ENCODE data around the gene KLC3. TPM values are rescaled to one million over a fixed set of nuclear protein-coding genes. Genes with fewer than 3 reads are reported as not detected.
"Not testable (repeated sequence)": the region's sequence is repeated elsewhere in the genome, so short reads cannot be mapped to it uniquely, and the experiment has no call there.

The KLC3 gene
- under 1 TPM in 1 of 2 donors, not detected in 1; 0.37 TPM for total RNA-seq
- long read RNA-seq, donor 1: 0 reads
- long read RNA-seq, donor 2: 0 reads

GRCh38 chr19:45340232-45340898 is at the start of gene KLC3:
Gene KLC3, plus strand, starts transcription at chr19:45340750. Its CDS starts 4,792 bp downstream, at chr19:45345542.
- no peak for DNase-seq (ENCODE audit: low spot score)
- intact Hi-C loops (cut with DNase I): no loop called here

GRCh38 chr19:45291834-45292233 is 48.7 kb upstream of the KLC3 start:
- intact Hi-C loops (cut with DNase I): no loop called here
- no peak for DNase-seq (ENCODE audit: low spot score)

- intact Hi-C loops (cut with DNase I): no loop called here
- no peak for DNase-seq (ENCODE audit: low spot score)
Measured at GRCh38 chr19:45293682-45294081, 46.9 kb upstream of the KLC3 start.

- no peak for DNase-seq (ENCODE audit: low spot score)
- intact Hi-C loops (cut with DNase I): no loop called here
Measured at GRCh38 chr19:45294291-45295029, 46.1 kb upstream of the KLC3 start.

- DNase-seq (ENCODE audit: low spot score): no peak
- intact Hi-C loops (cut with DNase I): no loop called here
Measured at GRCh38 chr19:45295873-45296272, 44.7 kb upstream of the KLC3 start.

- no peak for DNase-seq (ENCODE audit: low spot score)
- intact Hi-C loops (cut with DNase I): no loop called here
Measured at GRCh38 chr19:45296355-45296754, 44.2 kb upstream of the KLC3 start.

- intact Hi-C loops (cut with DNase I): no loop called here
Measured at GRCh38 chr19:45297674-45298073, 42.9 kb upstream of the KLC3 start.

GRCh38 chr19:45298264-45298663 is 42.3 kb upstream of the KLC3 start:
- intact Hi-C loops (cut with DNase I): no loop called here
- no peak for DNase-seq (ENCODE audit: low spot score)

More at GRCh38 chr19:45297674-45298073, 42.9 kb upstream of the KLC3 start:
- DNase-seq (ENCODE audit: low spot score): no peak

- no peak for DNase-seq (ENCODE audit: low spot score)
- intact Hi-C loops (cut with DNase I): no loop called here
Measured at GRCh38 chr19:45299719-45300118, 40.8 kb upstream of the KLC3 start.

GRCh38 chr19:45302416-45302815 is 38.1 kb upstream of the KLC3 start:
- no peak for DNase-seq (ENCODE audit: low spot score)
- intact Hi-C loops (cut with DNase I): no loop called here

GRCh38 chr19:45303269-45304060 is 37.1 kb upstream of the KLC3 start:
- intact Hi-C loops (cut with DNase I): no loop called here

GRCh38 chr19:45304141-45304926 is 36.2 kb upstream of the KLC3 start:
- intact Hi-C loops (cut with DNase I): no loop called here

More at GRCh38 chr19:45303269-45304060, 37.1 kb upstream of the KLC3 start:
- DNase-seq (ENCODE audit: low spot score): no peak

GRCh38 chr19:45305007-45305406 is 35.5 kb upstream of the KLC3 start:
- no peak for DNase-seq (ENCODE audit: low spot score)
- intact Hi-C loops (cut with DNase I): no loop called here

More at GRCh38 chr19:45304141-45304926, 36.2 kb upstream of the KLC3 start:
- no peak for DNase-seq (ENCODE audit: low spot score)

GRCh38 chr19:45305421-45305820 is 35.1 kb upstream of the KLC3 start:
- intact Hi-C loops (cut with DNase I): no loop called here

GRCh38 chr19:45306040-45306439 is 34.5 kb upstream of the KLC3 start:
- intact Hi-C loops (cut with DNase I): no loop called here
- no peak for DNase-seq (ENCODE audit: low spot score)

More at GRCh38 chr19:45305421-45305820, 35.1 kb upstream of the KLC3 start:
- DNase-seq (ENCODE audit: low spot score): no peak

GRCh38 chr19:45306518-45307027 is 34.0 kb upstream of the KLC3 start:
- no peak for DNase-seq (ENCODE audit: low spot score)
- intact Hi-C loops (cut with DNase I): no loop called here

GRCh38 chr19:45307361-45307760 is 33.2 kb upstream of the KLC3 start:
- no peak for DNase-seq (ENCODE audit: low spot score)
- intact Hi-C loops (cut with DNase I): no loop called here

GRCh38 chr19:45309322-45309721 is 31.2 kb upstream of the KLC3 start:
- intact Hi-C loops (cut with DNase I); DNase-seq (ENCODE audit: low spot score): not testable (repeated sequence)

- no peak for DNase-seq (ENCODE audit: low spot score)
- intact Hi-C loops (cut with DNase I): no loop called here
Measured at GRCh38 chr19:45311621-45312020, 28.9 kb upstream of the KLC3 start.
